Measurements from ENCODE around the gene UBE3B.

- TF ChIP-seq EP300 (IDR thresholded peaks at IDR 0.05; ENCODE audit: low read depth) (no peak), CTCF (IDR thresholded peaks at IDR 0.05) (no peak)
These were observed 11.9 kb downstream of the UBE3B start for GRCh38 chr12:109489016-109489954.
